GM21723 (cell line): ENCODE measurements around the gene WDR89.
"Not testable (repeated sequence)": the region's sequence is repeated elsewhere in the genome, so short reads cannot be mapped to it uniquely, and the experiment has no call there.

Source experiments
- ATAC-seq: cut with Tn5 transposase; IDR thresholded peaks from one replicate; pipeline ENCODE4 v1.9.1; 2021; ENCODE audit warnings: mild to moderate bottlenecking, moderate library complexity; ENCODE audit not compliant: unreplicated experiment

WDR89 gene, protein sequence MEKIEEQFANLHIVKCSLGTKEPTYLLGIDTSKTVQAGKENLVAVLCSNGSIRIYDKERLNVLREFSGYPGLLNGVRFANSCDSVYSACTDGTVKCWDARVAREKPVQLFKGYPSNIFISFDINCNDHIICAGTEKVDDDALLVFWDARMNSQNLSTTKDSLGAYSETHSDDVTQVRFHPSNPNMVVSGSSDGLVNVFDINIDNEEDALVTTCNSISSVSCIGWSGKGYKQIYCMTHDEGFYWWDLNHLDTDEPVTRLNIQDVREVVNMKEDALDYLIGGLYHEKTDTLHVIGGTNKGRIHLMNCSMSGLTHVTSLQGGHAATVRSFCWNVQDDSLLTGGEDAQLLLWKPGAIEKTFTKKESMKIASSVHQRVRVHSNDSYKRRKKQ

DNA sequence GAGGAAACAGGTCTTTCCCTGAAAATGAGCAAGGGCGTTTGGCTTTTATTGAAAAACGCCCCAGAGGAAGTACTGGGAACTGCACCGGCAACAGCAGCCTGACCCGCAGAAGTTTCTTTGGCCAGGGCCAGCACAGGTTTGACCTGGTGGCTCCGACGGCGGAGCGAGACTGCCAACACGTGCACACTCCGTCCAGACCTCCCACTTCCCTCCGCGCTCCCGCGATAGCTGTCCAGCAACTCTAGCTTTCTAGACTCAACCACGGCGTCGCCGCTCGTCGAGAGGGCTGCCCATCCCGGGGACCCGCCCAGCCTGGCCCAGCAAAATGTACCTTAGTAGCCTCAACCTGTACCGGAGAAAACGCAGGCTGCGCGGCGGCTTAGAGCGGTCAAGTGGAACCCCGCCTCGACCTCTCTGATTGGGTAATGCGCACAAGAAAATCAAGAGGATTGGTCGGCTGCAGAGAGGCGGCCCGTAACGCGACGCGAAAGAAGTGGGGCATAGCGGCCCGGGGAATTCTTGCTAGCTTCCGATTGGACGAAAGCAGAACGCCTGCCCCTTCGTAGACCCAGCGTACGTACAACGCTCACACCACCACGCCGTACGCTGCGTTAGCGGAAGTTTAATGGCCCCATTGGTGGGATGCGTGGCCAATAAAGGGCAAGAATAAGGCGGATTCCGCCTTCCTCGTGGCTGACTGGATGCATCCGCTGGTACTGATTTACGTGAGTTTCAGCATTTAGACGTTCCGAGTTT lies at the start of gene WDR89:
Gene WDR89, minus strand, starts transcription at position 399 of the 756 bp plus-strand sequence. CDS start 41,929 bp downstream, outside the sequence.
- ATAC-seq, result peak; percentile 91

DNA sequence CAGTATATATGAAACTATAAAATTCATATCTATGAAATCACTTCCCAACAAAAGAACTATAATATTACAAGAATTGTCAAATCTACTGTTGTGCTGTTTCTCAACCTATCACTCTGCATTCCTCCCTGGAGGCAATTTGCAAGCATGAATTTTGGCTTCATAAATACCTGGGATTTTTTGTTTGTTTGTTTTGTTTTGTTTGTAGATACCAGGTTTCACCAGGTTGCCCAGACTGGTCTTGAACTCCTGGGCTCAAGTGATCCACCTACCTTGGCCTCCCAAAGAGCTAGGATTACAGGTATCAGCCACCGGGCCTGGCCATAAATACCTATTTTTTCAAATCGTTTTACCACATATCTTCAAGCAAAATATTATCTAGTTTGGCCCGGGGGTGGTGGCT lies 47.5 kb upstream of the WDR89 start:
- no peak for ATAC-seq

DNA sequence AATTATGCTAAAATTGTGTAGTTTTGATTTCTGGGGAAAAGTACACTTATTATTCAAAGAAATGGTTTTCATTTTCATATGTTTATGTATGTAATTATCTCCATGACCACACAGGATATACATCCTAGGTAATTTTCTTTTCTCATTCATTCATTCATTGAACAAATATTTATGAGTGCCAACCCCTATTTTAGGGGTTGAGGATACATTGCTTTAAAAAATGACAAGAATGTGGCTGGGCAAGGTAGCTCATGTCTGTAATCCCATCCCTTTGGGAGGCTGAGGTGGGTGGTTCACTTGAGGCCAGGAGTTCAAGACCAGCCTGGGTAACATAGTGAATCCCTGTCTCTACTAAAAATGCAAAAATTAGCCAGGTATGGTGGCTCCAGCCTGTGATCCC lies 45.3 kb upstream of the WDR89 start:
- ATAC-seq, result no peak

DNA sequence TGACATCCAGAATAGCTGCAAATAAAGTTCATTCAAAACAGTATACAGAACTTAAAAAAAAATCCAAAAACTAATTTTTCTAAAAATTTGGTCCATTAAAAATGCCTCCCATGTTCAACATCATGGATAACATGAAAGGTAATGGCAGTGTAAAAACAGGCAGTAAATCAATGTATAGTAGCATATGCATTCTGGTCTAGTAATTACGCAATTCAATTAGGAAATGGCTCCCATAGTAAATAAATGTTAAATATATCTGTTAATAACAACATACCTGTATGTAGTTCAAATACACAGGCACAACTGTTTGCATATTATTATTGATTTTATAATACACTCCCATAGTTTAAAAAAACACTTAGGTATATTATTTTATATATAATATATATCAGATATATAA lies 43.7 kb upstream of the WDR89 start:
- ATAC-seq, result no peak

DNA sequence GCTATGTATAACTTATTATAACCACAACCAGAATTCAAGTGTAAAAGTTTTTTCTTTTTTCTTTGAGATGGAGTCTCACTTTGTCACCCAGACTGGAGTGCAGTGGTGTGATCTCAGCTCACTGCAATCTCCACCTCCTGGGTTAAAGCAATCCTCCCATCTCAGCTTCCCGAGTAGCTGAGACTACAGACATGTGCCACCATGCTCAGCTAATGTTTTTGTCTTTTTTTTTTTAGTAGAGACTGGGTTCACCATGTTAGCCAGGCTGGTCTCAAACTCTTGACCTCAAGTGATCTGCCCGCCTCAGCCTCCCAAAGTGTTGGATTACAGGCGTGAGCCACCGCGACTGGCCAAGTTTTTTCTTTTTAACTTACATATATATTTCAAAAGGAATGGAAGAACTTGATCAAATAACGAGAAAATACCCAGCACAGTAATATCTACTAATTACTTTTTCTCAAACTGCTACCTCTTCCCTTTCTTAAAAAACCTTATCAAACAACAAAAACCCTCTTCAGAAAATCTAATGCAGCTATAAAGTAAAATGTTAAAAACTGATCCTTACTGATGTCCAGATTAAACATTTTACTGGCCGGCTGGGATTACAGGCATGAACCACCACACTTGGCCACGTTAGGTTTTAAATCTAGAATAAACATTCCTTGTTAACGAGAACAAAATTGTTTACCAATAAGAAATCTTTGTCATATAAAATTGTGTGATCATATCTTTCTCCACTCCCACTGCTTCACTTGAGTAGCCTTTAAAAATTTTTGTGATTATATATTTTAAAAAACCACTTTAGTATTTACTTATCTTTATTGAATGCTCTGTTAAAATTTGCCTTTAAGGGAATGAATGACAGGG lies 41.3 kb upstream of the WDR89 start:
- no peak for ATAC-seq

DNA sequence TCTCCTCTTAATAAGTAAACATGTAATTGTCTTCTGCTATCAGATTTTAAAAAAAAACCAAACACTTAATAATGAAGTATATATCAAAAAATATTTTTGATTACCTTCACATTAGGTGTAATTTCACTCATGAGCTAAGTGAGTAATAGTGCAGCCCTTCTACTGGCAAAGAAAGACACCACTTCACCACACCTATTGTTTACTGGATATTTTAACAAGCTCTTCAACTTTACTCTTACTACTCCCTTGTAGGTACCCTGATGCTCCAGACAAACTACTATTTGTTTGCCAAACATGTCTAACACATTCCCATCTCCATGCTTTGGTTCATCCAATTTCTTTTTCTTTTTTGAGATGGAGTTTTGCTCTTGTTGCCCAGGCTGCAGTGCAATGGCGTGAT lies 36.9 kb upstream of the WDR89 start:
- ATAC-seq, result no peak

DNA sequence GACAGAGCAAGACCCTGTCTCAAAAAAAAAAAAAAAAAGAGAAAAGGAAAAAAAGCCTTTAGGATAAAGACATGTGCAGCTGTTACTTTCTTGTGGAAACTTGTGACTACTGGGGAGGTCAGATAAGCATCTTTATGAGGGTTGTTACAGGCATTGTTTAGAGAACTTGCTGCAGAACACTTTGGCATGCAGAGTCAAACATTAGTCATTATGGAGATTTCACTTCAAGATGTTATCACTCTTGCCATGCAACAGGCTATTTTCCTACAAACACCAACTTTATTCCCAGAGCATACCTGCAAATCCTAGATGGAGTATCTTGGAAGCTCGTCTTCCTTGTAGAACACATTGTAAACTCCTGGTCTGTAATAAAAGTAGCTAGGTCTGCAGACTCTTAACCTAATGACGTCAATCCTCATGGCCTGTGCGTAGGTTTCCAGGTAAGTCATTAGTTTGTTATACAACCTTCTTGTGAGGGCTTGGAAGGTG lies 36.3 kb upstream of the WDR89 start:
- ATAC-seq, result no peak

DNA sequence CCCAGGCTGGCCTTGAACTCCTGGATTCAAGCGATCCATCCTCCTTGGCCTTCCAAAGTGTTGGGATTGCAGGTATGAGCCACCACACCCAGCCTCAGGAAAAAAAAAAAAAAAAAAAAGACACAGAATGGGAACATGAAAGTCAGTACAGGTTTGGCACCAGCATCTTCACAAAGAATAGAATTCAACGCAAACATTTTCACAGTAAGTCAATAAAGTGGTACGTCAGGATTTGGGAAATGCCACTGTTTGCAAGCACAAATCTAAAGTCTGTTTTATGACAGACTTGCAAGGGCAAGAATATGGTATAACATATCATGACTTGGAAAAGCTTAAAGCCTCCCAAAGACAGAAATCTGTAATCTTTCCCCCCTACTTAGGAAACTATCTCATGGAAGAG lies 34.9 kb upstream of the WDR89 start:
- ATAC-seq, result no peak

DNA sequence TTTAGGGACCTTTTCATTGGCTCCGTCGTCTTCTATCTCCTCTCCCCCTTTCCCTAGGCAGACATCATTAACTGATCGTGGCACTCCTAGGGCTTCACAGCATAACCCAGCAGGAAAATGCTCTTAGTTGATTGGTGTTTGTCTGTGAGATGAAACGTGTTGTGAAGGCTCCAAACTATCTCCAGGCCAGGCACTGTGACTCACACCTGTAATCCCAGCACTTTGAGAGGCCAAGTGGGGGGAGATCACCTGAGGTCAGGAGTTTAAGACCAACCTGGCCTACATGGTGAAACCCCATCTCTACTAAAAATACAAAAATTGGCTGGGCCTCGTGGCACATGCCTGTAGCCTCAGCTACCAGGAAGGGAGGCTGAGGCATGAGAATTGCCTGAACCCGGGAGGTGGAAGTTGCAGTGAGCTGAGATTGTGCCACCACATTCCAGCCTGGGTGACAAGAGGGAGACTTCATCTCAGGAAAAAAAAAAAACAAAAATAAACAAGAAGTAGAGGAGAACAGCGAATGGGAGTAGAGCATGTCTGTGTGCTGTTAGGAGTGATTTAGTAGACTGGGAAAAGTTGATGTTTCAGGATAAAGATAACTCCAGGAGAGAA lies 32.3 kb upstream of the WDR89 start:
- no peak for ATAC-seq

DNA sequence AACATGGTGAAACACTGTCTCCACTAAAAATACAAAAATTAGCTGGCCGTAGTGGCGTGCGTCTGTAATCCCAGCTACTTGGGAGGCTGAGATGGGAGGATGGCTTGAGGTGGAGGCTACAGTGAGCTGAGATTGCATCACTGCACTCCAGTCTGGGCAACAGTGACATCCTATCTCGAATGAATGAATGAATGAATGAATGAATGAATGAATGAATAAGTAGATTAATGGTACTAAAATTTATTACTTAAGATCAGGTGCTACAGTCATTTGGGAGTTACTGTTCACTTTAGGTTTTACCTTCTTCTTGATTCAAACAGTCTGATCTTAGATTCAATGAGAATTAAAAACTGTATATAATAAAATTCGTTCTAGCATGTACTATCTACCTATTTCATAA lies 31.6 kb upstream of the WDR89 start:
- ATAC-seq, result no peak

DNA sequence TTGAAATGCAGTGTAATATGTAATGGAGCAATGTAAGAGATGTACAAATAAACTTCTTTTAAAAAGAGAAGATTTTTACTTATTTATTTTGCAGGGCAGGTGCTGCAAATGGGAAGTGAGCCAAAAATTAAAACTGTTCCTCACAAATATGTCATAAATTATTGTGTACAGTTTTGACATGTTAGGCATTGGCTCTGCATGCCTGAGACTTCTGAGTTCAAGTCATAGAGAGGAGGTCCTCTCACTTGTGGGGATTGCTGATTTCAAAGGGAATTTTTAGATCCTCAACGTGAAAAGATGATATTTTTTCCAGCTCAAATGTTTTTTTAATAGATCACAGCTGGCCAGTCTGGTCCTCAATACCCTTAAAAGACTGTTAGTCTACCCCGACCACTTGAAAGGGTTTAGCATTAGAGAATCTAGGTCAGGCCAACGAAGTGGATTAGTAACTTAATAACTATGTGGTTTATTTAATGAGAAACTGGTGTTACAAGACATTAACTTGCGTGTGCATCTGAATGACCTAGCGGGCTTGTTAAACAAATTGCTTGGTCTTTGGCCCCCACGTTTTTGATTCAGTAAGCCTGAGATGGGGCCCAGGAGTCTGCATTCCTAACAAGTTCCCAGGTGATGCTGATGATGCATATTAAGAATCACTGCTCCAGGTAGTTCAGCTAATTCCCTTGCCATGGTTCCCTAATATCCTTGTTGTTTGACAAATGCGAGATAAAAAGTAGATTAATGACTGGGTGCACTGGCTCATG lies 30.9 kb upstream of the WDR89 start:
- ATAC-seq, result no peak

DNA sequence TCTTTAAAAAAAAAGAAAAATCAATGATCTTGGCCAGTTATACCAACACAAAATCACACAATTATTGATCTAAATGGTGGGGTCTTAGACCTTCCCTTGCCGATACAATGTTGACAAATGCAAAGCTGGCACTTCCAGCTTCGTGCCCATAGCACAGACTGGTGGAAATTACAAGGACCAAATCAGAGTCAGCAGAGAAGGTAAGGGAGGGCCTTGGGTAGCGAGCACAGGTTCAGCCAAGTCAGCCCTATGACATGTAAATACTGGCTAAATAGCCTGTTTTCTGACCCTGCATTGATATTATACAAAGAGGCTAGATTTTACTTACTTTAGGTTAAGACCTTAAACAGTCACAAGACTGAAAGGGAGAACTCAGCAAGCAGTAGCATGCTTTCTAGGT lies 30.3 kb upstream of the WDR89 start:
- ATAC-seq, result no peak

DNA sequence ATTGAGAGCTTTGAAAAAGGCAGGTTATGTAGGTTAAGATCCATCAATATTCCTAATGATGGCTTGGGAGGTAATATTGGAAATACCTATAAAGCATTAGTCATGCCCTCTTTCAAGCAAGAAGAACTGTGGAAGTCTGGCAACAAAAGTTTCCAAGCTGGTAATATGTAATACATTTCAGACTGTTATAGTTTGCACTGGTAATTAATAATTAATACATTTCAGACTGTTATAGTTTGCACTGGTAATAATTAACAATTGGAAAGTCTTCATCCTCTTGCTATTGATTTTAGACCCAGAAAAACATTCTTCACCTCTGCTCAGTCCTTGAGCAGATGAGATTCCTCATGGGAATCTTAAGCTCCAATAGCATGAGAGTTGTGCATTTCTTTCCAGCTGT lies 29.0 kb upstream of the WDR89 start:
- no peak for ATAC-seq

DNA sequence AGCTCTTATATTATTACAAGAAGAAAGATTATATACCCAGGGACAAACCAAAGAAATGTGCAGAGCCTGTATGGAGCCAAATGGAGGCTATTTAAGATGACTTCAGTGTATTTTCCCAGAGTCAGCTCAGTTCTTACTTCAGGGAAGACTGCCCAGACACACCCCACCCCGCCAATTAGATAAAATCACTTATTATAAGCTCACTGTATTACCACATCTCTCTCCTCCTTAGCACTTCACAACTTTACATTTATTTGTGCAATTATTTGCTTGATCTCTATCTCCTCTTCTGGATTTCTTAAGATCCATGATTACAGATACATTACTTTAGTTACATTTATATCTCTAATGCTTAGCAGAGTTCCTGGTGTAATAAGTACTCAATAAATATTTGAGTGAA lies 24.7 kb upstream of the WDR89 start:
- ATAC-seq, result no peak

DNA sequence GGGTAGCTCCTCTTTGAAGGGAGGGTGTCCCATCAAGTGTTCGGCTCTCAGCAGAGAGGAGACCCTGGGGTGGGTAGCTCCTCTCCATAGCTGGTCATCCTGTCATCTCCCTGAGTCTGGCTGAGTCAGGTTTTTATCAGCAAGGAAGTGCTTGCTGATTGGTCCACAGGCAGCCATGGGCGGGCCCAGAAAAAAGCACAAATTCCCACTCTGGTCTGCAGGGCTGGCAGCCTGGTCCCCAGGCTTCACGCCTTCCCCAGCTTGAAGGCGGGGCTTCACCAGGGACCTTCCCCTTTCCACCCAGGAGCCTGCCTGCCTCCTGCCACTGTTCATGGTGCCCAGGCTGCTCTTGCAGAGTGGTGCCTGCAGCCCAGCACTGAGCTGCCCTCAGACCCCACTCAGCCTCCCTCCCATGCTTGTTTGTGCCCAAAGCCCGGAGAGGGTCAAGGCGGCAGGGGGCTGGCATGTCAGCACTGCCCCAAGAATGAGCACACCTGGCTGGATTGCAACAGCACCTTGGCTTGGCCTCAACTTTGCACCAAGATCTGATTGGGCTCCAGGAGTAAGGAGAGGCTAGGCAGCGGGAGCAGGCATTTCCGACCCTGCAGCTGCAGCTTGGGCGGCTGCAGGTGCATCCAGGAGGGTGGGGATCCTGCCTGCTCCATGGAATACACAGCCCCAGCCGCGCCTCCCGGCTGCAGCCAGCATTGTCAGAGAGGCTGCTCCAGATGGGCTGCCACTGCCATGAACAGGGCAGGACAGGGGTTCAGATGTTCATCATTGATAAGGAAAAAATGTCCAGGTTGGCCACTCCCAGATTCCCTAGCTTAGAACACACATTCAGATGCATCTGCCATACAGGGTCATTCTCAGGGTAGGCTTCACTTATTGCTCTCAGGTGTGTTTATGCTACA lies 22.0 kb upstream of the WDR89 start:
- no peak for ATAC-seq

DNA sequence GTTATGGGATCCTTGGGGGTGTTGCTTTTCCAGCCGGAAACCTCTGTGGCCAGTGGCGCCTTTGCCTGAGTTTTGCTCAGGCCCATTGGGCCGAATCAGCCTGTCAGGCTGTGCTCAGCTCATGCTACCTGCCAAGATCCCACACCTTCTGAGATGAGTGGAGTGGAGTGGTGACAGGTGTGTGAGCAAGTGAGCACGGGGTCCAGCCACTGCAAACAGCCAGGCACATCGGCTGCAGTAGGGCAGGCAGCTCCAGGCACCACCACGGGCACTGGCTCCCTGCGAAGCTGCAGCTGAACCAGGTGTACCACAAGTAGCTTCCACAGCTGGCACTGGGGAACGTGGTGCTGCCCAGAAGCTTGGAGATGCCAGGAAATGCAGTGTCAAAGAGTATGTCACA lies 21.1 kb upstream of the WDR89 start:
- no peak for ATAC-seq

DNA sequence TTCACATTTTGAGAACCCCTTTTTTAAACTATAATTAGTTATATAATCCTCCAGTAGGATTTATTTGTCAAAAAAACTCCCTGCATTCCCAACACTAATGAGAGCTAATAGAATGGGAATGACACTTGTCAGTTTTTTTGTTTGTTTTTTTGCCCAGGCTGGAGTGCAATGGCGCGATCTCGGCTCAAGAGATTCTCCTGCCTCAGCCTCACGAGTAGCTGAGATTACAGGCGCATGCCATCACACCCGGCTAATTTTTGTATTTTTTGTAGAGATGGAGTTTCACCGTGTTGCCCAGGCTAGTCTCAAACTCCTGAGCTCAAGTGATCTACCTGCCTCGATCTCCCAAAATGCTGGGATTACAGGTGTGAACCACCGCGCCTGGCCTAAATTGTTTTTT lies 20.2 kb upstream of the WDR89 start:
- not testable (repeated sequence) for ATAC-seq

DNA sequence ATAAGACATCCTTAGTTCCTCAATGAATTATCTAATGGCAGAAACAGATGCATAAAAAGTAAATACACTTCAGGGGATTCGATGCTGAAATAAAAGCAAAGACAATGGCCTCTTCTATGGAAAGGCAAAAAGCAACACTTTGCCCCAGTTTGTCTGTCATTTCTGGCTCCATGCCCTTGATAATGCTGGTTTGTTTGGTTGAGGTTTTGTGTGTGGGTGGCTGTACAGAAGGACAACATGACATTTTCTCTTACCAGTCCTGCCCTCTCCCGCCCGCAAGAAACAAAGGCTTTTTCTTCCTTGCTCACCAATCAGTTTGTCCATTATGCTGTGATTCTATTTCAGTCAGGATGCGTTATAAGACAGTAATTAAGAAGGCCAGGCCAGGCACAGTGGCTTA lies 18.1 kb upstream of the WDR89 start:
- ATAC-seq, result no peak

DNA sequence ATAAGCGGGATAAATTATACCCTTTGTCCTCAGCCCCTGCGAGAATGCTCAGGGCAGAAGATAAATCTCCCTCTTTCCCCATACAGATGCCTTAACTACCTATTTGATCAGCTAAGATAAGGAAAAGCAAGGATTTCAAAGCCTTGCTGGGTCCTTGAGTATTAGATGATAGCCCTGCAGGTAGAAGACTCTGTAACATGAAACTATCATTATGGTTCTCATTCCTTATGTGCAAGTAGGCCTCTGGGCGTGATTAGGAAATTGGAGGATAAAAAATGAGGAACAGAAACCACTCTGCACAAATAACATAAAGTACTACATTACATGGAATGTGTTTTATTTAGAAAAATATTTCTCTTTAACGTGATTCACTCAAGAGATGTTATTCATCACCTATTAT lies 14.5 kb upstream of the WDR89 start:
- ATAC-seq, result no peak
